ELF-1 (cell line): ENCODE measurements around the gene ARL14EP.

ENCODE experiments used
- DNase-seq: peaks from one replicate; pipeline ENCODE4 v3.0.0-alpha.2; 2016; ENCODE audit warnings: low read depth, low spot score

ARL14EP gene

DNA sequence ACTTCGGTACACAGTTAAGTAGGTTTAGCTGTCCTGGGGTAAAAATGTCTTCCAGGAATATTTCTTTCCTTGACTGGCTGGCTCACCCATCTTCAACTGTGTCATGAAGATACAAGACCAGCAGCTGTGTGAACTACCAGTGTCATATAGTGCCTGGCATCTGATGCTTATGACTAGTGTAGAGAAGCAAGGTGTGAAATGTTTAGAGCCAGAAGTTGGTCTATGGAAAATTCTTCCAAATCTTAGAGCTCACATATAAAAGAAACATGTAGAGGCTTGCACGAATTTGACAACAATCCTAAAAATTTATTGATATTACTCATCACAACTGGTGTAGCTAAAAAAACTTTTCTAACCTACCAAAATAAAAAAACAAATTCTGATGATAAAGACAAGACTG, 54.4 kb downstream of the ARL14EP start:
- no peak for DNase-seq

DNA sequence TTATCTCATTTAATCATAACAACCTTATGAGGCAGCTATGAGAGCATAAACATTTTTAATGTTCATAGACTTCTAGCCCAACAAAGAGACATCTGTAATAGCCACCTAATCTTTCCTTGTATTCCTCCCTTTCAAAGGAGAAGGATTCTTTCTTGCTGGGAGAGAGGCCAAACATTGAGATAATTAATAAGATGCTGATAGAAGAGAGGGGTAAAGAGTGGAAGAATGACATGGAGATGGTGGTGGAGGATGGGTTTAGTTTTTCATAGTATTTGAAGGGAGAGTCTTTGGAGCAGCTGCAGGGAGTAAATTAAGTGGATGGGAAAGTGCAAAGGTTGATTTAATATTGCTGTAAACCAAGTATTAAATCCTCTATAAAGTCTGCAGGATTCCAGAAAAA, 57.9 kb downstream of the ARL14EP start:
- no peak for DNase-seq

DNA sequence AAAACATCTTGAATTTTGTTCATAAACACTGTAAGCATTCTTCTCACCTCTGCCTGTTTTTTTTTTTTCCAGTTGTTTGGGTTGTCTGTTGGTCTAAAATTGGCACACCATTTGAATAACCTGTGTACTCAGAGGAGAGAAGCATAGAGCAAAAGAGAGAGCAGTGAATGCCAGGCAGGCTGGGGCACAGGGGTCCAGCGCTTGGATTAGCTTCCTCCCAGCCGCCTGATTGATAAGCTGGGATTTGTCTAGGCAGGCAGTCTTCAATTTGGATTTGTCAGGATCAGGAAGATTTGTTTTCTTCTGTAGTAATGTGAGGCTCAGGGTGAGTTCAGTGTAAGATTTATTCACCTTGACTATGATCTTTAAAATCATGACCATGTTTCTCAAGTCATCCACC, 59.0 kb downstream of the ARL14EP start:
- peak; percentile 14 for DNase-seq
